Activated CD4-positive, alpha-beta T cell treated with anti-CD3 and anti-CD28 coated beads, Interleukin-2, Interleukin-6, amounts not matched to agents 100 ng/mL and 50 ng/mL, durations not matched to agents 16 hours and 8 hours (primary cell): ENCODE data around the gene LLGL2.
"Not testable (repeated sequence)": the region's sequence is repeated elsewhere in the genome, so short reads cannot be mapped to it uniquely, and the experiment has no call there.

ENCODE experiments used
- DNase-seq: peaks from one replicate; pipeline ENCODE4 v3.0.0-alpha.2; 2020

LLGL2 gene

DNA sequence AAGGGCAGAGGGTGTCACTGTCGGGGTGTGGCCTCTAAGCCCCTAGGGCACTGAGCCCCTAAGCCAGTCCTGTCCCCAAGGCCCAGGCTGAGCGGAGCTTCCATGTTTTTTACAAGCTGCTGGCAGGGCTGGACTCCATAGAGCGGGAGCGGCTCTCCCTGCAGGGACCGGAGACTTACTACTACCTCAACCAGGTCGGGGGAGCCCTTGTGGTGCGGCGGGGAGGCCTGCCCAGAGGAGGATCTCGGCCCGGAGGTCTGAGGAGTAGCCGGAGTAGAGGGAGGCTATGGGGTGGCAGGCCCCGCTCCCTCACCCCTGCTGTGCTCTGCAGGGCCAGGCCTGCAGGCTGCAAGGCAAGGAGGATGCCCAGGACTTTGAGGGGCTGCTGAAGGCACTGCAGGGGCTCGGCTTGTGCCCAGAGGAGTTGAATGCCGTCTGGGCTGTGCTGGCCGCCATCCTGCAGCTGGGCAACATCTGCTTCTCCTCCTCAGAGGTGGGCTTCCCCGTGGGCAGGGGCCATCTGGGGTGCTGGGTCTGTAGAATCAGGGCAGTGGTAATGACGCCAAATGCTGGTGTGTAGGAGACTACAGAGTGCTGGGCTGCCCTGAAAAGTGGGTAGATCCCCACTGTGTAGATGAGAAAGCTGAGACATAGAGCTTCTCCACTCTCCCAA is 67.0 kb downstream of the LLGL2 start:
- DNase-seq, result no peak

DNA sequence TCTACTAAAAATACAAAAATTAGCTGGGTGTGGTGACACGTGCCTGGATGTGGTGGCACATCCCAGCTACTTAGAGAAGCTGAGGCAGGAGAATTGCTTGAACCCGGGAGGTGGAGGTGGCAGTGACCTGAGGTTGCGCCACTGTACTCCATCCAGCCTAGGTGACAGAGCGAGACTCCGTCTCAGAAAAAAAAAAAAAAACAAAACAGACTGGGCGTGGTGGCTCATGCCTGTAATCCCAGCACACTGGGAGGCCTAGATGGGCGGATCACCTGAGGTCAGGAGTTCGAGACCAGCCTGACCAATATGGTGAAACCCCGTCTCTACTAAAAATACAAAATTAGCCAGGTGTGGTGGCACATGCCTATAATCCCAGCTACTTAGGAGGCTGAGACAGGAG is 67.9 kb downstream of the LLGL2 start:
- DNase-seq, result not testable (repeated sequence)

DNA sequence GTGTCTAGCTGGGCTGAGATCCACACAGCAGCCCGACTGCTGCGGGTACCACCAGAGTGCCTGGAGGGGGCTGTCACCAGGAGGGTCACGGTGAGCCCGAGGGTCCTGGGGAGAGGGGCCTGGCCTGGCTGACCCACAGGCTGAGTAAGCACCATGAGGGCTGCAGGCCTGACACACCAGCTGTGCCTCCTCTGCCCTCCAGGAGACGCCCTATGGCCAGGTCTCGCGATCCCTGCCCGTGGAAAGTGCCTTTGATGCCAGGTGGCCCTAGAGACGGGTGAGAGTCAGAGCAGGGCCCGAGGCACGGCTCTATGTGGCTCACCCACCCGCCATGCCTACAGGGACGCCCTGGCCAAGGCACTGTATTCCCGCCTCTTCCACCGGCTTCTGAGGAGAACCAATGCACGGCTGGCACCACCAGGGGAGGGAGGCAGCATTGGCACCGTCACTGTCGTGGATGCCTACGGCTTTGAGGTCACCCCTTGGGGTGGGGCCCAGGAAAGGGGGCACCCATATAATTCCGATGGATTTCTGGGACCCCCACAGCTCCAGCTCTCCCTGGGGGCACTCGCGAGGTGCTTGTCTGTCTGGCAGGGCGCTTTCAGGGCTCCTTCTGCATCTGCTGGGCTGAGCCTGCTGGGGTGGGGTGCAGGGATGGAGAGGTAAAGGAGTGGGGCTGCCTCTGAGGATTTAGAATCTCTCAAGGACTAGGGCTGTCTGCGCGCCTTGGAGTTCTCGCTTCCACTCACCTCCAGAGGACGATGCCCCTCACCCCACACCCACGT is 69.2 kb downstream of the LLGL2 start:
- DNase-seq, result no peak

DNA sequence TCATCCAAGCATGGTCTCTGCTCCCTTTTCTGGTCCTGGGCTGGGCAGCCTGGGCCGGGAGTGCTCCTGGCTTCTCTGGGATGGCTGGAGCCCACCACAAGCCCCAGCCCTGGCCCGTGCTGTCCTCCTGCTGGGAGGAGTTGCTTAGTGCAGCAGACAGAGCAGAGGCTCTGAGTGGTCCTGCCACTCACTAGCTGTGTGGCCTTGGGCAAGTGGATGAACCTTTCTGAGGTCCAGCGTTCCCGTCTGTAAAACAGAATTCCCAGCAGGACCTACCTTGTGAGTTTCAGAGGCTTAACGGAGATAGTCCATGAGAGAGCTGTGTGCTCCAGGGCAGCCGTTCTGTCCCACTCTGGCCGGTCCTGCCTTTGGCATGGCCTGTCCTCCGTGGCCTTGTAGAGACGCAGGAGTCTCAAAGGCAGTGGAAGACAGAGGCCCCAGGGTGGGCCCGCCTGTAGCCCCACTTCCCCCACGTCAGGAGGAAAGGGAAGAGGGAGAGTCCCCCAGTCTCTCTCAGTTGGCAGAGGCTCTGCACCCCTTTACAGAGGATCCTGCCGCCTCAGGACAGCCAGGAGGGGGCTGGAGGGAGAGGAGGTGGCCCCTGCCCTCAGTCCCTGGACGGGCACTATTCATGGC is 69.9 kb downstream of the LLGL2 start:
- no peak for DNase-seq

DNA sequence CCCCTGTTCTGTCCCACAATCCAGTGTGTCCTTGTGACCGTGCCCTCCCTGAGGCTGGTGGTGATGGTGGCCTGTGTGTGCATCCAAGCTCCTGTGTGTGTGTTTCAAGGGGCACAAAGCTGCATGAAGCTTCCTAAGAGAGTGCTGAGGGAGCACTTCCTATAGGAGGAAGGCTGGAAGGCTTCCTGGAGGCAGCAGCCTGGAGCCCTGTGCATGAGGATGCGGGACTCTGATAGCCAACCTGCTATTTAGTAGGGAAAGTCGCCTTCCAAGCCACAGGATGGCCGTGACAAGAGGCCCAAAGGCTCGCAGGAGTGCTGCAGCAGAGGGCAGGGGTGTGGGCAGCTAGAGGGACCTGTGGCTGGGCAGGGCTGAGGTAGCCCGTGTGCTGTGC is 70.4 kb downstream of the LLGL2 start:
- DNase-seq, result no peak

DNA sequence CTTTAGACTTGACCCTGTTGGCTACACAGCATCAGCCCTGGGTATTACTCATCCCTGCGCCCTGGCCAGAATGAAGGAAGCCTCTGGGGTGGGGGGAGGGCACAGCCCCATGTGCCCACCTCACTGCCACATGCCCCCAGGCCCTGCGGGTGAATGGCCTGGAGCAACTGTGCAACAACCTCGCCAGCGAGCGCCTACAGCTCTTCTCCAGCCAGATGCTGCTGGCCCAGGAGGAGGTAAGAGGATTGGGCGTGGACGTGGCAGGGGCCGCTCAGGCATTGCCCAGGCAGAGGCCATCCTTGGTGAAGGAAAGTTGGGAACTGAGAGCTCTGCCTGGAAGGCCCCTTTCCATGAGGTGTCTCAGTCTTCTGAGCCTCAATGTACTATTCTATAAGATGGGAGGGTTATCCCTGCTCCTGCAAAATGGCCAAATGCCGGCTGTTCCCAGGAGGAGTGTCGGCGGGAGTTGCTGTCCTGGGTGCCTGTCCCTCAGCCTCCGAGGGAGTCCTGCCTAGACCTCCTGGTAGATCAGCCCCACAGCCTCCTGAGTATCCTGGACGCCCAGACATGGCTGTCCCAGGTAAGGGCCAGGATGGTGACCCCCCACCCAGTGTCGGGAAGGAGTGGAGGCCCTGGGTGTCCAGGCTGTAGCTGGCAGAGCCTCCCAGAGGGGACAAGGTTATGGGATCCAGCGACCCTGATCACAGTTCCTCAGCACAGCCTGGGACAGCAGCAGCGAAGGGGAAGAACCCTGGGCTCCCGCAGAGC is 71.0 kb downstream of the LLGL2 start:
- DNase-seq, result no peak

DNA sequence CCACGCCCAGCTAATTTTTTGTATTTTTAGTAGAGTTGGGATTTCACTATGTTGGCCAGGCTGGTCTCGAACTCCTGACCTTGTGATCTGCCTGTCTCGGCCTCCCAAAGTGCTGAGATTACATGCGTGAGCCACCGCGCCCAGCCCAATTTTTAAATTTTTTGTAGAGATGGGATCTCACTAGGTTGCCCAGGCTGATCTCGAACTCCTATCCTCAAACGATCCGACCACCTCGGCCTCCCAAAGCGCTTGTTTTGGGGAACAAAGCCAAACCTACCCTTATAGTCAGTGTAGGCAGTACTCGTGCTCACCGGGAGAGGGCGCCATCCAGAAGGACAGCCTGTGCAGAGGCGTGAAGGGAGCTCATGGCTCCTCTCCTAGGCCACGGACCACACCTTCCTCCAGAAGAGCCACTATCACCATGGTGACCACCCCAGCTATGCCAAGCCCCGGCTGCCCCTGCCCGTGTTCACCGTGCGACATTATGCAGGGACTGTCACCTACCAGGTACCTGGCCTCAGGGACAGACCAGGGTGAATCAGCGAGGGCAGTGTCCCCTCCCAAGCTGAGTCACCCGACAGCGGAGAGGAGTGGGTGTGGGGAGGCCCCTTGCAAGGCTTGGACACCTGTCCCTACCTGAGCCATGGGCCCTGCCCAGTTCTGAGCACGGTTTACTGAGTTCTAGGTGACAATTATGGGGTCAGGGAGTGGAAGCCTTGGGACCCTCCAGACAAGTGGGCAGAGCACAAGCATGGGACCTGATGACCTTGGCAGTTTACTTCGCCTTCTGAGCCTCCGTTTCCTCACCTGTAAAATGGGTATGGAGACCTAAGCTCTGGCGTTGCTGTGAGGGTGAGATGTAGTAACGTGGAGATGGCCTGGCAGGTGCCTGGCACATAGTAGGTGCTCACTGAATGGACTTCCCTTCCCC is 75.8 kb downstream of the LLGL2 start:
- peak; percentile 68 for DNase-seq

DNA sequence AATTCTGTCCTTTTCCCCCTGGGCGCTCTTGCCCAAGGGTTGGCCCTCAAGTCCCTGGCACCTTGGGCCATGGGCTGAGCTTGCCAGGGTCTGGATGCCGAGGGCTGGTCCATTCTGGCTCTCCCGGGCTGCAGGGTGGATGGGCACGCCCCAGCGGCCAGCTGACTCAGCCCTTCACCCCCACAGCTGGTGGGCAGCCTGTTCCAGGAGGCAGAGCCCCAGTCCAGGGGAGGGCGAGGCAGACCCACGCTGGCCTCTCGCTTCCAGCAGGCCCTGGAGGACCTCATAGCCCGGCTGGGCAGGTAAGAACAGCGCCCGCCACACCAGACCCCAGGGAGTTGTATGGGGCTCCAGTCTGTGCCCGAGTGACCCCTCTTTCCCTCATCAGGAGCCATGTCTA is 77.1 kb downstream of the LLGL2 start:
- no peak for DNase-seq

DNA sequence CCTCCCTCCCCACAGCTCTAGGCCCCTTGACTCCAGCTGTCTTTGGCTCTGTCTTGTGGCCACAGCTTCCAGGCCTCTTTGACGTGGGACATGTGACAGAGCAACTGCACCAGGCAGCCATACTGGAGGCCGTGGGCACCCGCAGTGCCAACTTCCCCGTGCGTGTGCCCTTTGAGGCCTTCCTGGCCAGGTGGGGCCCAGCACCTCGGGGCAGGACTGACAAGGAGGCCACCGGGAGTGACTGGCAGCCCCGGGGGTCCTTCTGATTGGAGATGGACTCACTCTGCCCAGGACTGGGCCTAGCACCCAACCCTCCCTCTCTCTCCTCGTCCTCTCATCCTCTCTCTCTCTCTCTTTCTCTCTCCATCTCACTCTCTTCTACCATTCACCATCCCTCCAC is 77.6 kb downstream of the LLGL2 start:
- DNase-seq, result no peak

DNA sequence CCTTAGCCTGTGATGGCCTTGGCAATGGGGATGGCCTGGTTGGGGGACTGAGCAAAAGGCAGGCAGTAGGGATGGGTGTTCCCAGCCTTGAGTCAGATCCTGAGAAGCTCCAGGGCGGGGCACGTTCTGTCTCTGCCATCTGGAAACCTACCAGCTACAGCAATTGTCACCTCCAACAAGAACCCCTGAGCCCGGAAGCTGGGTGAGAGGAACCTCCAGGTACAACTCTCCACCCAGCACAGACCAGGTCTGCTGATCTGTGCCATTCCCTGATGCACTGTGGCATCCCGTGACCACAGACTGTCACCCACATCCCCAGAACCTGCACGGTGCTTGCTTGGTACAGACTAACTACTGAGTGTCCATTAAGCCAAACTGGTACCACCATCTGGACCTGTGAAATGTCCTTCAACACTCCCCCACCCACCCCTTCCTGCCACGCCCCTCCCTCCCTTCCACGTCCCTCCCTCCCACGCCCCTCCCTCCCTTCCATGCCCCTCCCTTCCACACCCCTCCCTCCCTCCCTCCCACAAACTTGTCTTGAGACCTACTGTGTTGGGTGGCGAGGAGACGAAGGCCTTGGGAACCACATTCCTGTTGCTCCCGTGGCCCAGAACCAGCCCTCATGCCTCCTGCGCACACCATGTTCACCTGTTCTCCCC is 78.7 kb downstream of the LLGL2 start:
- DNase-seq, result no peak

DNA sequence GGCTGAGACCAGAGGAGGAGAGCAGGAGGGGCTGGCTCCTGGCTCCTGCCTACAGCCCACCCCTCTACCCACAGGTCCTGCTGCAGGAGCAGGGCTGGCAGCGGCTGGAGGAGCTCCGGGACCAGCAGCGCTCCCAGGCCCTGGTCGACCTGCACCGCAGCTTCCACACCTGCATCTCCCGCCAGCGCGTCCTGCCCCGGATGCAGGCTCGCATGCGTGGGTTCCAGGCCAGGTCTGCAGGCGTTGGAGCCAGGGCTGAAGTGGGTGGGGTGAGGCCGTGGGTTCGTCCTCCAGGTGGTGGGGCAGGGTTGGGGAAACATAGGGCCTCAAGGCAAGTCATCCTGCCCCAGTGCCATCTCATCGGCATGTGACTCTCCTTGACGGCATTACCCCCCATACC is 80.3 kb downstream of the LLGL2 start:
- no peak for DNase-seq

DNA sequence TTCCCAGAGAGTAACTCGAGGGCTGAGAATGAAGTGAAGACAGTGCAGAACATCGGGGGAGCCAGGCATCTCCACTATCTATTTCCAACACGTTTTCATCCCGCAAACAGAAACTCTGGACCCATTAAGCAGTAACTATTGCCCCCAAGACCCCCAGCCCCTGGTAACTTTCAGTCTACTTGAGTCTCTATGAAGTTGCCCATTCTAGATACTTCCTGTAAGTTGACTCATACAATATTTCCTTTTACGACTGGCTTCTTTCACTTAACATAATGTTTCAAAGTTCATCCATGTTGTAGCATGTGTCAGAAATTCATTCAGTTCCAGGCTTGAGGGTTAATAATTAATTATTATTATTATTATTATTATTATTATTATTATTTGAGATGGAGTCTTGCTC is 81.6 kb downstream of the LLGL2 start:
- no peak for DNase-seq

DNA sequence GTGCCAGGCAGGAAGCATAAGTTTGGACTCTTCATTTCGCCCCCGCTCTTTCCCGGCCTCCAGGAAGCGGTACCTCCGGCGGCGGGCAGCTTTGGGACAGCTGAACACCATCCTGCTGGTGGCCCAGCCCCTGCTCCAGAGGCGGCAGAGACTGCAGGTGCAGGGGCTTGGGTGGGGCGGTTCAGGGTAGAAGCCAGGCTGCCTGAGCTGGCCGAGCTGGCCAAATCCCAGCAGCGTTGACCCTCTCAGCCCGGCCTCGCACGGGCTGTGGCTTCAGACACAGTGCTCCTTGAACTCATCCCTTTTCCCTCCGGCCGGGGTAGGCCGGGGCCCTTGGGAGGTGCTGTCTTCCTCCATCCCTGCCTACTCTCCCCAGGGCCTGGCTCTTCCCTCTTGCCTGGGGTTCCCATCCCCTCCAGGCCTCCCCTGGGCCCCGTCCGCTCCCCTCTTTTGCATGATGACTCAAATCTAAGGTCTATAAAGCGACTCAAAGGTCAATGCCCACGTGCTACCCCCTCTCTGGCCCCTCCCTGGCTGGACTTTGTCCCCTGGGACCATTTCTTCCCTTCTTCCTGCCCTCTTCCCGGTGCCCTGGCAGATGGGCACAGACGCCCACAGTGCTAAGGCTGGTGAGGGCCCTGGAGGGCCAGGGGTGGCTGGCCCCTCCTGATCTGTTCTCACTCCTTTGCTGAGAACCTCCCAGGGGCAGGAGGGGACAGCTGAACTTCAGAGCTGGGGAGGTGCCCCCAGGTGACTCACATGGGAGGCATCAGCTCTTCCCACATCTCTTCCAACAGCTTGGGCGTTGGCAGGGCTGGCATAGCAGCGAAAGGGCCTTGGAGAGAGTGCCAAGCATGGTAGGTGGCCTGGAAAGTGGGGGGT is 84.8 kb downstream of the LLGL2 start:
- no peak for DNase-seq

DNA sequence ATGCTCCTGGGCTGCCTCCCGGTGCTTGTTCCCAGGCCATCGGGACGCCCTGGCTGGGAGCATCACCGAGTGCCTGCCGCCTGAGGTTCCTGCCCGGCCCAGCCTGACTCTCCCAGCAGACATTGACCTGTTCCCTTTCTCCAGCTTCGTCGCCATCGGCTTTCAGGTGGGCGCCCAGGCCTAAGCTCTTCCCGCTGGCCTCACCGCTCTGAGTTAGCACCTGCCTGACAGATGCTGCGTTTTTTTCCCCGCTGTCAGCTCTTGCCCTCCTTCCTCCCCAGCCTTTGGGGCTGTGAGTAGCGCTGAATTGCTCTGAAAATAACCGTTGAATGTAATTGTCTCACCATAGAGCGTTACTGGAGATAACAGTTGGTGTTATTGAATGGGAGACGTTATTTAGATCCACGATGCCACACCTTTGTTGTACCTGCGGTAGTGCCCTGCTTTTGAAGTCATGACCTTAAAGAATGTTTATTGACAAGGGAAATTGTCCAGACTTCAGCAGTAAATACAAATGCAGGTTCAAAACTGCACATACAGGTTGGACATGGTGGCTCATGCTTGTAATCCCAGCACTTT is 86.4 kb downstream of the LLGL2 start:
- no peak for DNase-seq

DNA sequence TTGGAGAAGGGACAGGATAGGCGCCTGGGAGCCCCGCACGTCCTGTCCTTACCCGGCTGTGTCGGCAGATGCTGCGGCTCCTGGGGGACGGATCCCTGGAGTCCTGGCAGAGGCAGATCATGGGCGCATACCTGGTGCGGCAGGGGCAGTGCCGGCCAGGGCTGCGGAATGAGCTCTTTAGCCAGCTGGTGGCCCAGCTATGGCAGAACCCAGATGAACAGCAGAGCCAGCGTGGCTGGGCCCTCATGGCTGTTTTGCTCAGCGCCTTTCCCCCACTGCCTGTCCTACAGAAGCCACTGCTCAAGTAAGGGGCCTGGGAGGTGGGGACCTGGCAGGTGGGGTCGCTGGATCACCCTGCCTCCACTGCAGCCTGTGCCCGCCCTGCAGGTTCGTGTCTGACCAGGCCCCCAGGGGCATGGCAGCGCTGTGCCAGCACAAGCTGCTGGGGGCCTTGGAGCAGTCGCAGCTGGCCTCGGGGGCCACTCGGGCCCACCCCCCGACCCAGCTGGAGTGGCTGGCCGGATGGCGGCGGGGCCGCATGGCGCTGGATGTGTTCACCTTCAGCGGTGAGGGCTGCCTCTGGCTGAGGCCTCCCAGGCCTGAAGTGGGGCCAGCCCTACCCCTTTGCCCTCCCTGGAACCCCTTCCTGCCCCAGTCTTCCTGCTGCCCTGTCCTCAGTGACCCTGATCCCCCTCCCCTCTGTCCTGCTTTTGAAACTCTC is 87.6 kb downstream of the LLGL2 start:
- DNase-seq, result no peak

DNA sequence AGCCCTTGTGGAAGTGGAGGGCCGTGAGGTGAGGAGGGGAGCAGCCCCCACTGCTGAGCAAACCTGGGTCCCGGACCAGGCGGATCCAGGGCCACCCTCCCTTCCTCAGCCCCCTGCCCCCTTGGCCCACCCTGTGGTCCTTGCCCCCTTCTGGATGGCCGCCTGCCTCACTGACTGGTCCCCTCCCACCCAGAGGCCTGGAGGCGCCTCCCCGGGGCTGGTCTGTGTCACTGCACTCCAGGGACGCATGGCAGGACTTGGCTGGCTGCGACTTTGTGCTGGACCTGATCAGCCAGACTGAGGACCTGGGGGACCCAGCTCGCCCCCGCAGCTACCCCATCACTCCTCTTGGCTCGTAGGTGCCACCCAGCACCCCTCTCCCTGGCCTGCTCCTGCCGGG is 88.5 kb downstream of the LLGL2 start:
- no peak for DNase-seq

DNA sequence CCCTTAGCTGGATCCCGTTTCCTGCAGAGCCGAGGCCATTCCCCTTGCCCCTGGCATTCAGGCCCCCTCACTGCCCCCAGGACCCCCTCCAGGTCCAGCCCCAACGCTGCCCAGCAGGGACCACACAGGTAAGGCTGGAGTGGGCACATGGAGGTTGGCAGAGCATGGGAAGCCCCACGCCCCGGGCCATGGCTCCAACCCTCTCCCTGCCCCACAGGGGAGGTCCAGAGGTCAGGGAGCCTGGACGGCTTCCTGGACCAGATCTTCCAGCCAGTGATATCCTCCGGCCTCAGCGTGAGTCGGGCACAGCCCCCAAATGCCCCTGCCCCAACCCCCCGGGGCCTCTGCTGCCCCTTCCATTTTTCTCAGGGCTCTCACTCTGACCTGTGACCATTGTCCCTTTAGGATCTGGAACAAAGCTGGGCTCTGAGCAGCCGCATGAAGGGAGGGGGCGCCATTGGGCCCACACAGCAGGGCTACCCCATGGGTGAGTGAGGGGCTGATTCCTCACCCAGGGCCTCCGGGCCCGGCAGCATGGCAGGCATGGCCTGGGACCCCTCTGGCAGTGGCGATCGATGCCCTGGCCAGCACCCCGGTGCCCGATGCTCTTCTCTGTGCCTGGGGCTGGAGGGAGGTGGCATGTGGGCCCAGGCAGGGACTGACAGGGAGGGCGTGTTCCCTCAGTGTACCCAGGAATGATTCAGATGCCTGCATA is 89.2 kb downstream of the LLGL2 start:
- no peak for DNase-seq

DNA sequence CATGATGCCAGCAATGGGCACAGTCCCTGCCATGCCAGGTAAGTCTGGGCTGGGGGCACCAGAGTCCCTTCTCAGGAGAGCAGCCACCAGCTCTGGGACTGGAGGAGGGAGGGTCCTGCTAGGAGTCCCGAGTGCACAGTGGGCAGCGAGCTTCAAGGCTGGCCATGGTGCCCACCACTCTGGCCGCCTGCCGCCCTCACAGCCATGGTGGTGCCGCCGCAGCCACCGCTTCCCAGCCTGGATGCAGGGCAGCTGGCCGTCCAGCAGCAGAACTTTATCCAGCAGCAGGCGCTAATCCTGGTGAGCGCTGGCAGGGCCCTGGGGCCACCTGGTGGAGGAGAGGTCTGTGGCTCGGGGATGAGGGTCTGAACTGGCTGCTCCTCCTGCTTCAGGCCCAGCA is 89.8 kb downstream of the LLGL2 start:
- no peak for DNase-seq
